Activated naive CD8-positive, alpha-beta T cell treated with anti-CD3 and anti-CD28 coated beads, Interleukin-2, amount 50 U/mL, for 24 hours (primary cell): Measurements from ENCODE around the gene TPST1.
"Not testable (repeated sequence)": the region's sequence is repeated elsewhere in the genome, so short reads cannot be mapped to it uniquely, and the experiment has no call there.

Source experiments
- ATAC-seq: fragments of 150-1000 bp; cut with Tn5 transposase; one replicate; pipeline ENCODE4 v1.10.0; 2021
- DNase-seq: peaks from one replicate; pipeline ENCODE4 v3.0.0; 2021
- H3K27ac Mint-ChIP-seq: one replicate; pipeline ENCODE4 v1.8.0; 2021; ENCODE audit warnings: mild to moderate bottlenecking, mixed read lengths
- H3K27me3 Mint-ChIP-seq: one replicate; pipeline ENCODE4 v1.8.0; 2021; ENCODE audit warnings: mixed read lengths
- H3K36me3 Mint-ChIP-seq: one replicate; pipeline ENCODE4 v1.8.0; 2021; ENCODE audit warnings: low read depth, mixed read lengths
- H3K4me1 Mint-ChIP-seq: one replicate; pipeline ENCODE4 v1.8.0; 2021; ENCODE audit warnings: mixed read lengths
- H3K4me3 Mint-ChIP-seq: one replicate; pipeline ENCODE4 v1.8.0; 2021; ENCODE audit warnings: mild to moderate bottlenecking, moderate library complexity, mixed read lengths
- H3K9me3 Mint-ChIP-seq: one replicate; pipeline ENCODE4 v1.8.0; 2021; ENCODE audit warnings: mixed read lengths

Gene TPST1

GRCh38 chr7:66374141-66374840, 169.2 kb downstream of the TPST1 start:
- H3K4me1 Mint-ChIP-seq, H3K27me3 Mint-ChIP-seq, DNase-seq, H3K9me3 Mint-ChIP-seq, H3K27ac Mint-ChIP-seq, H3K4me3 Mint-ChIP-seq, ATAC-seq: not testable (repeated sequence)
- peaks cover 13% of the 10 kb centered on the region for H3K36me3 Mint-ChIP-seq

GRCh38 chr7:66376264-66376945, 171.3 kb downstream of the TPST1 start:
- no peaks in the 10 kb centered on the region for H3K4me1 Mint-ChIP-seq
- peaks cover 26% of the 10 kb centered on the region for H3K36me3 Mint-ChIP-seq
- no peak overlapping the region for H3K4me3 Mint-ChIP-seq
- ATAC-seq (no peak), DNase-seq (no peak)
- H3K27me3 Mint-ChIP-seq, result no peaks in the 10 kb centered on the region
- H3K9me3 Mint-ChIP-seq, result peaks cover 8% of the 10 kb centered on the region
- H3K27ac Mint-ChIP-seq, result no peak overlapping the region

- no peak overlapping the region for H3K4me3 Mint-ChIP-seq
- H3K9me3 Mint-ChIP-seq, result peaks cover 8% of the 10 kb centered on the region
- DNase-seq (no peak), ATAC-seq (no peak)
- no peaks in the 10 kb centered on the region for H3K4me1 Mint-ChIP-seq
- no peaks in the 10 kb centered on the region for H3K27me3 Mint-ChIP-seq
- no peak overlapping the region for H3K27ac Mint-ChIP-seq
- peaks cover 27% of the 10 kb centered on the region for H3K36me3 Mint-ChIP-seq
Observed at GRCh38 chr7:66377045-66377444, 171.9 kb downstream of the TPST1 start.

GRCh38 chr7:66377714-66378113, 172.6 kb downstream of the TPST1 start:
- DNase-seq, result no peak
- ATAC-seq, result no peak
- no peak overlapping the region for H3K4me3 Mint-ChIP-seq
- H3K27me3 Mint-ChIP-seq, result no peaks in the 10 kb centered on the region
- H3K36me3 Mint-ChIP-seq, result peaks cover 27% of the 10 kb centered on the region
- H3K27ac Mint-ChIP-seq, result no peak overlapping the region
- H3K9me3 Mint-ChIP-seq, result peaks cover 8% of the 10 kb centered on the region
- H3K4me1 Mint-ChIP-seq, result no peaks in the 10 kb centered on the region

GRCh38 chr7:66379542-66380160, 174.5 kb downstream of the TPST1 start:
- H3K36me3 Mint-ChIP-seq, result peaks cover 27% of the 10 kb centered on the region
- no peaks in the 10 kb centered on the region for H3K27me3 Mint-ChIP-seq
- H3K4me3 Mint-ChIP-seq, result no peak overlapping the region
- DNase-seq (no peak), ATAC-seq (no peak)
- peaks cover 8% of the 10 kb centered on the region for H3K9me3 Mint-ChIP-seq
- no peaks in the 10 kb centered on the region for H3K4me1 Mint-ChIP-seq
- H3K27ac Mint-ChIP-seq, result no peak overlapping the region

- Mint-ChIP-seq H3K27ac (no peak overlapping the region), H3K9me3 (peaks cover 8% of the 10 kb centered on the region), H3K27me3 (no peaks in the 10 kb centered on the region), H3K4me3 (no peak overlapping the region), H3K4me1 (no peaks in the 10 kb centered on the region), H3K36me3 (peaks cover 27% of the 10 kb centered on the region)
- no peak for DNase-seq
- no peak for ATAC-seq
Observed at GRCh38 chr7:66380272-66380888, 175.2 kb downstream of the TPST1 start.

DNA sequence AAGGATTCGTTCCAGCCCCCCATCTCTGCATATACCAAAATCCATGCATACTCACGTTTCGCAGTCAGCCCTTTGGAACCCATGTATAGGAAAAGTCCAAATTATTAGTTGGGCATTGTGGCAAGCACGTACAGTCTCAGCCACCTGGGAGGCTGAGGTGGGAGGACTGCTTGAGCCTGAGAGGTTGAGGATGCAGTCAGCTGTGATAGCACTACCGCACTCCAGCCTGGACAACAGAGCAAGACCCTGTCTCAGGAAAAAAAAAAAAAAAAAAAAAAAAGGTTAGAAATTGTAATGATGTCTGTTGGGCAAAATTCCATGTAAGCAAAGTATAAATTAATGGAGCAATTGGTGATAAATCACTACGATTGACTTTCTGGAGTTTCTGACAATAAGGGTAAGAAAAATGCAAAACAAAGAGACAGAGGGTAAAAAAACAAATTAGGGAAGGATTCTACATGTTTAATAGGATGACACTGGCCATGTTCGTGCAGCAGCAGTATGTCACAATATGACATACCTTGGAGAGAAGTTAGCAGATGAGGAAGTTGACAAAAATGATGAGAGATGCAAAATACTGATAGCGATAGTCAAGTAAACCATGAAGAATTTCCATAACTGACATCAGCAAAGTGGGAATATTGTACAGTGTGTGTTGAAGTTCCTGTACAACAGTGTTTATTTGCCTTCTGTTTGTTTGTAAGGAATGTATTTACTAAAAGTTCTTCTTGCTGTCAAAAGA, 177.2 kb downstream of the TPST1 start:
- not testable (repeated sequence) for H3K4me1 Mint-ChIP-seq, H3K27ac Mint-ChIP-seq
- H3K36me3 Mint-ChIP-seq, result peaks cover 24% of the 10 kb centered on the region

DNA sequence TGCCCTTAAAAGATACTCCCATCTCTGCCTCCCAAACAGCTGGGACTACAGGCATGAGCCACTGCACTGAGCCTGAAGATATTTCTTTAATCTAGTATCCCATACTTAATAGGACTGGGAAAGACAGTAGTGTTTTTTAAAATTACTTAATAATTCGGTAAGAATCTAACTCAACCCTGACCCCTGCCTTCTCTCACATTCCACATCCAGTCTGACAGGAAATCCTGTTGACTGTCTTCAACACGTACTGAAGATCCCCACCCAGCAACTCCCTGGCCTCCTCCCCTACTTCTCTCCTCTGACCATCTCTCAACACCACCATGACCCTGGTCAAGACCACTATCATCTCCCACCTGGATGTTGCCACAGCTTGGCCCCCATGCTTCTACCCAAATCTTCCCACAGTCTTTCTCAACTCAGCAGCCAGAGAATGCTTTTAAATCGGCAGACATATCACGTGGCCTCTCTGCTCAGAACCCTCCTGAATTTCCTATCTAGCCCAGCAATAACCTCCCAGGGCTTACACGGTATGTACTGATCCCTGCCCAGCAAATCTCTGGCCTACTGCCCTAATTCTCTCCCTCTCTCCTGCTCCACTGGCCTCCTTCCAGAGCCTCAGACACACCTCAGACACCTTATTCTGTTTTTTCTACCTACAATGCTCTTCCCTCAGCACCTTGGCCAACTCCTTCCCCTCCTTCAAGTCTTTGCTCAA, 180.2 kb downstream of the TPST1 start:
- H3K4me1 Mint-ChIP-seq, H3K9me3 Mint-ChIP-seq, H3K4me3 Mint-ChIP-seq, DNase-seq, H3K27me3 Mint-ChIP-seq, H3K27ac Mint-ChIP-seq, ATAC-seq, H3K36me3 Mint-ChIP-seq: not testable (repeated sequence)

More for the DNA sequence above, 177.2 kb downstream of the TPST1 start:
- H3K27me3 Mint-ChIP-seq, ATAC-seq, DNase-seq, H3K4me3 Mint-ChIP-seq, H3K9me3 Mint-ChIP-seq: not testable (repeated sequence)

GRCh38 chr7:66395128-66395571, 190.0 kb downstream of the TPST1 start:
- not testable (repeated sequence) for H3K27me3 Mint-ChIP-seq, ATAC-seq, H3K27ac Mint-ChIP-seq

GRCh38 chr7:66396052-66396451, 190.9 kb downstream of the TPST1 start:
- not testable (repeated sequence) for H3K27ac Mint-ChIP-seq

More at GRCh38 chr7:66395128-66395571, 190.0 kb downstream of the TPST1 start:
- not testable (repeated sequence) for H3K9me3 Mint-ChIP-seq, H3K36me3 Mint-ChIP-seq, DNase-seq, H3K4me1 Mint-ChIP-seq, H3K4me3 Mint-ChIP-seq

DNA sequence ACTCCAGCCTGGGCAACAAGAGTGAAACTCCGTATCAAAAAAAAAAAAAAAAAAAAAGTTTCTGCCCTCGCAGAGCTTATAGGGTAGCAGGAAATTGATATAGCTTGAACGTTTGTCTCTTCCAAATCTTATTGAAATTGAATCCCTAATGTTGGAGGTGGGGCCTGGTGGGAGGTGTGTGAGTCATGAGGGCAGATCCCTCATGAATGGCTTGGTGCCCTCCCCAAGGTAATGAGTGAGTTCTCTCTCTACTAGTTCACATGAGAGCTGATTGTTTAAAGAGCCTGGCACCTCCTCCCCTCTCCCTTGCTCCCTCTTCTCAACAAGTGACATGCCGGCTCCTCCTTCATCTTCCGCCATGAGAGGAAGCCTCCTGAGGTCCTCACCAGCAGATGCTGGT, 193.7 kb downstream of the TPST1 start:
- not testable (repeated sequence) for ATAC-seq

More at GRCh38 chr7:66396052-66396451, 190.9 kb downstream of the TPST1 start:
- not testable (repeated sequence) for ATAC-seq, H3K4me1 Mint-ChIP-seq, DNase-seq, H3K27me3 Mint-ChIP-seq, H3K4me3 Mint-ChIP-seq, H3K36me3 Mint-ChIP-seq, H3K9me3 Mint-ChIP-seq

GRCh38 chr7:66399566-66399965, 194.4 kb downstream of the TPST1 start:
- Mint-ChIP-seq H3K27me3 (no peaks in the 10 kb centered on the region), H3K36me3 (peaks cover 22% of the 10 kb centered on the region), H3K4me1 (no peaks in the 10 kb centered on the region), H3K4me3 (no peak overlapping the region), H3K9me3 (peaks cover 8% of the 10 kb centered on the region), H3K27ac (no peak overlapping the region)
- no peak for ATAC-seq
- no peak for DNase-seq

More for the DNA sequence above, 193.7 kb downstream of the TPST1 start:
- H3K27ac Mint-ChIP-seq, H3K4me3 Mint-ChIP-seq, H3K27me3 Mint-ChIP-seq, H3K4me1 Mint-ChIP-seq, H3K9me3 Mint-ChIP-seq, DNase-seq: not testable (repeated sequence)
- H3K36me3 Mint-ChIP-seq, result peaks cover 22% of the 10 kb centered on the region

DNA sequence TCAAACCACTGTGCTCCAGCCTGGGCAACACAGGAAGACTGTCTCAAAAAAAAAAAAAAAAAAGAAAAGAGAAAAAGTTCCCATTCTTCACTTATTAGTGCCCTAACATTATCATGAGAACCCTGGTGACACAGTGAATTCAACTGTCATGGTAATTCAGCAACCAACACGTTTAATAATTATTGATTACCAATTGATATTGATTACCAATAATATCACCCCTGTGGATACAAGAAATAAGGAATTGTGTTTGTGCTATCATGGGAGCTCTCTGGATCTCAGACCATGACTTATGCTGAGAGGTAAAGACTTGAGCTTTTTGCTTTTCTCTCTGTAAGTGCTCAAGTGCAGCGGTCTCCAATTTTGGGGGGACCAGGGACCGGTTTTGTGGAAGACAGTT, 195.3 kb downstream of the TPST1 start:
- no peak overlapping the region for H3K27ac Mint-ChIP-seq
- DNase-seq (no peak), ATAC-seq (no peak)
- no peaks in the 10 kb centered on the region for H3K27me3 Mint-ChIP-seq
- no peak overlapping the region for H3K4me3 Mint-ChIP-seq
- peaks cover 22% of the 10 kb centered on the region for H3K36me3 Mint-ChIP-seq
- H3K4me1 Mint-ChIP-seq, result no peaks in the 10 kb centered on the region
- H3K9me3 Mint-ChIP-seq, result peaks cover 8% of the 10 kb centered on the region
